ENCODE results near the gene GRM5.
"Not testable (repeated sequence)": the region's sequence is repeated elsewhere in the genome, so short reads cannot be mapped to it uniquely, and the experiment has no call there.

Gene GRM5

GRCh38 chr11:88494848-88495247, 570.9 kb downstream of the GRM5 start:
- DNase-seq (ENCODE audit: low read depth): no peak

- DNase-seq (ENCODE audit: low read depth): no peak
Observed at GRCh38 chr11:88491674-88492073, 574.1 kb downstream of the GRM5 start.

DNA sequence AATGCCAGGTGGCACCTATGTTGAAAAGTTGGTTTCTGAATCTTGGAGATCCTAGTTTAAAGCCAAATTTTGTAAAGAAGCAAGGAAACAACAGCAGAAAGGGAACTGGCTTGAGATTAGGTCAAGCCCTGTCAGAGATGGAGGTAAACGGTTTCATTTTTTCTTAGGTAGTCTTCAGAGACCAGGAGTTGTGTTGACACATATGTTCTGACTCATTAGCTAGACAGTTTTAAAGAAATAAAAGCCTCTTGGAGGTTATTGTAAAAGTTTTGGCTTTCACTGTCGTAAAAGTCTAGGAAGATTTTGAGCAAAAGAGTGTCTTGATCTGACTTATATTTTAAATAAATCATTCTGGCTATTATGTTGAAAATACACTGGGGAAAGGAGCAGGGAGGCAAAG, 576.8 kb downstream of the GRM5 start:
- no peak for DNase-seq (ENCODE audit: low read depth)

GRCh38 chr11:88487646-88488045, 578.1 kb downstream of the GRM5 start:
- no peak for DNase-seq (ENCODE audit: low read depth)

DNA sequence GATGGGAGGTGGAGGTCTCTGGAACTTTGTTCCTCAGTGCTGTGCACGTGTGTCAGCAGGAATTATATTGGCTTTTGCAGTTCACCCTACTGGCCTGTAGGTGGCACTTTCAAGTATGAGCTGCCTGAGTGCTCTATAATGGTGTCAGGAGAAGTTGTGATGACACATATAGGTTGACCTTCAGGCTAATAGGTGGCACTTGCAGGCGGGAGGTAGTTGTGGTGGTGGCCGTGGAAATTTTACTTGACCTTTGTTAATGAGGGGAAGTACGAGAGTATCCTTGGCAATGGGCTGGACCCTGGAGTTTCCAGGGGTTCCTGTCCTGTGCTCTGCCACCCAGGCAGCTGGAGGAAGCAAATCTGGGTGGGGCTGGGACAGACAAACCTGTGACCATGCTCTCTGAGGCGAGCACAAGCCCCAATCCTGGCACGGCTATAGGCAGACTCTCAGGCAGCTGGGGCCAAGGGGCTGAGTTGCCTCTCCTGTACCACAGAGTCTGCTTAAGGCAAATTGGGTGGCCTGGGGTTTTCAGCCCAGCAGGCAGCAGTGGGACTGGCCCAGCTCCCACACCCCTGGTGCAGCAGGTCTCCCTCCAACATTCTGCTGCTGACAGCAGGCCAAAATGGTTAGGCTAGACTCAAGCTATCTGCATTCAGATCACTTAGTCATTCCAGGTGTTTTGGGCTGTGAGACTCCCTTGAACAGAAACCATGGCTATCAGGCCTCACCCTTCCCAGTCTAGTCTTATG, 580.7 kb downstream of the GRM5 start:
- no peak for DNase-seq (ENCODE audit: low read depth)

DNA sequence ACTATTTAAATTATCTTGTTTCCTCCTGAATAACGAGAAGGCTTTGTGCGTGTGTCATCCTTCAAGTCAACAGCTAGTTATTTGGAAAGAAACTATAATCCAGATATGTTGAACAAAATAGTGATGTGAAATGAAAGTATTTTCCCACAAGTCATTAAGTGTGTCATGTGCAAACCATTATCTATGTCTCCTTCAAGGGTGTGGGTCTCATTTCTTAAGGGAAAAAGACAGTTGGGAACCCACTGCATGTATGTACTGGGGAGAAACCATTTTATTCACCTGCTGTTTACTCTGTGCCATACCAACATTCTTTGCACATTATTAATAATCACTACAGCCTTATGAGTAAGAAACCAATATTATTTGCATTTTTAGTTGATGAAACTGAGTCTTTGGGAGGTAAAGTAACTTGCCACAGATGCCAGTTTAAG, 582.9 kb downstream of the GRM5 start:
- DNase-seq (ENCODE audit: low read depth): peak; percentile 69

GRCh38 chr11:88480223-88480622, 585.6 kb downstream of the GRM5 start:
- peak; percentile 99 for DNase-seq (ENCODE audit: low read depth)

- DNase-seq (ENCODE audit: low read depth): no peak
Observed at GRCh38 chr11:88478136-88478815, 587.5 kb downstream of the GRM5 start.

DNA sequence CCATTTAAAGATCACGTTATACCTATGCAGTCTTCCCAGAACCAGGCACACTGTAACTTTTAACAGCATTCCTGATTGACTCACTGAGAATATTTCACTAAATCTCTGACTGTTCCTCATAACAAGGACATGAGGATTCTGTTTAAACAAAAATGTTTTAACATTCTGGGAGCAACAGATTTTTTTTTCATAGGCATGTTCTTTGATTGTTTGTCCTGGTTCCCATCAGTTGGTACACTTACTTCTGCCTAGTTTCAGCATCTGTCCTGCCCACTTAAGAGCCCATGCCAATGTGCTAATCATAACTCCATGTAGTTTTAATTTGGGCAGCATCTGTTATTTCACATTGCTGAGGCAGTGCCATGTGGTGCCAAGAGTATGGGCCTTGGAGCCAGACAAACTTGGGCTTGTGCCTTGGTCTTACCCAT, 589.8 kb downstream of the GRM5 start:
- DNase-seq (ENCODE audit: low read depth): peak; percentile 71

GRCh38 chr11:88474655-88475054, 591.1 kb downstream of the GRM5 start:
- no peak for DNase-seq (ENCODE audit: low read depth)

DNA sequence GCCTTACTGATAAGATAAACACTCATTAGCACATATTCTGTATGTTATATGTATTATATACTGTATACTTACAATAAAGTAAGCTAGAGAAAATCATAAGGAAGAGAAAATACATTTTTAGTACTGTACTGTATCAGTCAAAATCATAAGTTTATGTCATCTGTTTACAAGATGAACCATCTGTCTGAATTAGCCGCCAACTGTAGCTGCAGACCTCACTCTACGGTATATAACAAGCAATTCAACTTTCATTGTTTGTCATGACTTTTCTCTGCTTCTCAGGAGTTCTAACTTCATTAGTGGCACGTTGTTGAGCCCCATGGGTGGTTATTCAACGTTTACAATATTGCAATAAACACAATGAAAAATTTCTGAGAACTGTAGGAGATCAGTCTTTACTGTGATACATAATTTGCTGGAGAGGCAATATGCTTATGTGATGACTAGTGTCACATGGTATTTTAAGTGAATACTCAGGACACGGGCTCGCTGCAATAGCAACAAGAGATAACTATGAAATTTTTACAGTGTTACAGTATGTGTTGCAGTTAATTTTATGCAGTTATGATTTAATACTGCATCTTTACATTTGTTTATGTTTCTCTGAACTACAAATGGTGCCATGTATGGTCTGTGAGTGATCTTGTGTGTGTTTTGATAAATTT, 596.1 kb downstream of the GRM5 start:
- no peak for DNase-seq (ENCODE audit: low read depth)

DNA sequence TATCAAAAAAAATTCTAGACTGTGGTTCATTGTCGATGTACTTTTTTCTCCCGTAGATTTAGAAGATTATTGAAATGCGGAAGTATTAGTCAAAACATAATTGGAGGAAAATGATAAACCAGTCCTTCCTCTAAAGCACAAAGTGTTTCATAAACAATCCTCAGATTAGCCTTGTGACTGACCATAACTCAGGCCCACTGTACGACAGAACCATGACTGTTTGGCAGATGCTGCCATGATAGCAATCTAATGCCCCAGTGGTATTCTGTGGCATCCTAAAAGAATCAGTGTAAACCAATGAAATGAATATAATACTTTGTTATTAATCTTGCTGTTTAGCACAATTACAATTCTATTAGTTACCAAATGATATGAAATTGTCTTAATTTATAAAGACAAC, 601.3 kb downstream of the GRM5 start:
- no peak for DNase-seq (ENCODE audit: low read depth)

DNA sequence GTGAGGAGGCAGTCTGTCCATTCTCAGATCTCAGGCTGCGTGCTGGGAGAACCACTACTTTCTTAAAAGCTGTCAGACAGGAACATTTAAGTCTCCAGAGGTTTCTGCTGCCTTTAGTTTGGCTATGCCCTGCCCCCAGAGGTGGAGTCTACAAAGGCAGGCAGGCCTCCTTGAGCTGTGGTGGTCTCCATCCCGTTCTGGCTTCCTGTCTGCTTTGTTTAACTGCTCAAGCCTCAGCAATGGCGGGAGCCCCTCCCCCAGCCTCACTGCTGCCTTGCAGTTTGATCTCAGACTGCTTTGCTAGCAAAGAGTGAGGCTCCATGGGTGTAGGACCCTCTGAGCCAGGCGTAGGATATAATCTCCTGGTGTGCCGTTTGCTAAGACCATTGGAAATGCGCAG, 602.5 kb downstream of the GRM5 start:
- DNase-seq (ENCODE audit: low read depth): not testable (repeated sequence)

DNA sequence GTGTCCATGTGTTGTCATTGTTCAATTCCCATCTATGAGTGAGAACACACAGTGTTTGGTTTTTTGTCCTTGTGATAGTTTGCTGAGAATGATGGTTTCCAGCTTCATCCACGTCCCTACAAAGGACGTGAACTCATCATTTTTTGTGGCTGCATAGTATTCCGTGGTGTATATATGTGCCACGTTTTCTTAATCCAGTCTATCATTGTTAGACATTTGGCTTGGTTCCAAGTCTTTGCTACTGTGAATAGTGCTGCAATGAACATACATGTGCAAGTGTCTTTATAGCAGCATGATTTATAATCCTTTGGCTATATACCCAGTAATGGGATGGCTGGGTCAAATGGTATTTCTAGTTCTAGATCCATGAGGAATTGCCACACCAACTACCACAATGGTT, 607.7 kb downstream of the GRM5 start:
- DNase-seq (ENCODE audit: low read depth): not testable (repeated sequence)

GRCh38 chr11:88455974-88456373, 609.8 kb downstream of the GRM5 start:
- DNase-seq (ENCODE audit: low read depth): no peak

GRCh38 chr11:88454881-88455280, 610.9 kb downstream of the GRM5 start:
- DNase-seq (ENCODE audit: low read depth): no peak

All from GM04503 (cell line).